AML-193 (cell line): ENCODE measurements around the gene ZNF91.
"Not testable (repeated sequence)": the region's sequence is repeated elsewhere in the genome, so short reads cannot be mapped to it uniquely, and the experiment has no call there.

Experiments used
- DNase-seq, 2 experiments: peaks; one replicate each; lab custom pipeline; 2025; lab: John Stamatoyannopoulos, UW

The ZNF91 gene

DNA sequence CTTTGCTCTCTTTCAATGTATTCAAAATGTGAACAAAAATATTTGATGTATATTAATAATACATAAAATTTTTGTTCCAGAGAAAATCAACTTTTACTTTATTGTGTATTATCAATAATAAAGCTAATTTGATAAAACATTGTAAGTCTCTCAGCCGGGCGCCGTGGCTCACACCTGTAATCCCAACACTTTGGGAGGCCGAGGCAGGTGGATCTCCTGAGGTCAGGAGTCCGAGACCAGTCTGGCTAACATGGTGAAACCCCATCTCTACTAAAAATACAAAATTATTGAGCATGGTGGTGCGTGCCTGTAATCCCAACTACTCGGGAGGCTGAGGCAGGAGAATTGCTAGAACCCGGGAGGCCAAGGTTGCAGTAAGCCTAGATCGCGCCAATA is 449 bp upstream of the ZNF91 start:
- DNase-seq = not testable (repeated sequence)

DNA sequence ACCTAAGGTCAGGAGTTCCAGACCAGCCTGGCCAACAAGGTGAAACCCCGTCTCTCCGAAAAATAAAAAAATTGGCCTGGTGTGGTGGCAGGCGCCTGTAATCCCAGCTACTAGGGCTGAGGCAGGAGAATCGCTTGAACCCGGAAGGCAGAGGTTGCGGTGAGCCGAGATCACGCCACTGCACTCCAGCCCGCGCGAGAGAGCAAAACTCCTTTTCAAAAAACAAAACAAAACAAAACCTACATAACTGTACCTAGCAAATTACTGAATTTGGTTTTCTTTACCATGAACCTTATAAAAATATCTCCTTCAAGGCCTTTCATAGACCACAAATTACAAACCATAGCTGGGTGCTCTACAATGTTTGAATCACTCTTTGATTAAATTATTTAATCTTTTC is 760 bp downstream of the ZNF91 start:
- DNase-seq = peak; percentile 14 to 15

DNA sequence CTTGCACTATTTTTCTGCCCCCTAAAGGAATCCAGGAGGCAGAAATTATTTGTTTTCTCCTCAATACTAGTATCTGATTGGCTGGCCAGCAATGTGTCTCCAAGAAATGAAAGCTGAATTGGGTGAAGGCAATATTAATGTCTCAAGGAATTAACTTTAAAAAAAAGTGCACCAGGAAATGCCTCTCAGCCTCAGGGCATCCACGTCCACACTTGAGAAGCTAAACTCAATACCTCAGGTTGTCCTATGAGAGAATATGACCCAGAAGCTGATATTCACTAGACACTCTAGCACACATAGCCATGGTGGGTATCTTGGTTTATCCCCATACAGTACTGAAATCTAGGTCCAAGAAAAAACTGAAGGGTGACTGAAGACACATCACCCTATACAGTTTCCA is 2.1 kb downstream of the ZNF91 start:
- DNase-seq = no peak

DNA sequence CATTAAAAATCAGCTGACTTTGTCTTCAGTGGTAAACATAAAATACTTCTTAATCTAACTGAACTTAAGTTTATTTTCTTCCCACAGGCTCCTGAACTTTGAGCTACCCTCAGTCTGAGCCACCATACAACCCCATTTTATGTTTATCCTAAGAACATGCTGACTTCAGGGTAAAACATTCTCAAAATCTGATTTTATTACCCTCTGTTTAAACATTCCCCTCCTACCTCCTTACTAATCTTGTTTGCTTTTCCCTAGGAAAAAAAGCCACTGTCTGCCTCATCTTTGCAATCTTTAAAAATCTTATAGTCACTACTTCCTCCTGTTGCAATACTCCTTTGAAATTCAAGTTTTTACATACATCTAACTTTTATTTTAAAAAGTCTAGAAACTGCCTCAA is 4.0 kb downstream of the ZNF91 start:
- DNase-seq = no peak

DNA sequence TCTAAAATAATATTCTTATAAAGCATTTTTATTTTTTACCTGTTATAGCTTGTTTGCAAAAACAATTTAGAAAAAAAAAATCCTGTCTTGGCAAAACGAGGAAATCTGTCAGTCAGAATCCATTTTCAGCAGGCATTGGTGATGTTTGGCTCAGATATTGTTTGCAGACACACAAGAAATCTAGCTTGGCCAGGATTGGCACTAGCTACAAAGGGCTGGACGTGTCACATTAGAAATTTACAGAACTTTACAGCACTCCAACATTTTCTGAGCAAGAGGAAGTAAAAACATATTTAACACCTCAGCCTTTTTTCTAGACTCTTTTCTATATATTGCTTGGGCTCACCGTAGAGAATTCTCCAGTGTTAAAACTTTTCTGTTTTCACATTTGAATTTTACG is 9.9 kb downstream of the ZNF91 start:
- DNase-seq = no peak

DNA sequence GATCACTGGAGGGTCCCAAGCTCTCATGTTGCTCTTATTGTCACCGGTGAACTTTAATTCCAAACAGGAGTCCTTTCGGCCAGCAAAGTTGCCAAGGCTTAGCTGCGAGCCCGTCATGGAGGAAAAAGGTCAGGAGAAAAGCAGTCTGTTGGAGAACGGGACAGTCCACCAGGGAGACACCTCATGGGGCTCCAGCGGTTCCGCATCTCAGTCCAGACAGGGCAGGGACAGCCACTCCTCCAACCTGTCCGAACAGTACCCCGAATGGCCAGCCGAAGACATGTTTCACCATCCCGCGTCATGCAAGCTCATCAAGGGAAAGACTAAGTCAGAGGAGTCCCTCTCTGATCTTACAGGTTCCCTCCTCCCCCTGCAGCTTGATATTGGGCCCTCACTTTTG is 10.4 kb downstream of the ZNF91 start:
- no peak for DNase-seq

DNA sequence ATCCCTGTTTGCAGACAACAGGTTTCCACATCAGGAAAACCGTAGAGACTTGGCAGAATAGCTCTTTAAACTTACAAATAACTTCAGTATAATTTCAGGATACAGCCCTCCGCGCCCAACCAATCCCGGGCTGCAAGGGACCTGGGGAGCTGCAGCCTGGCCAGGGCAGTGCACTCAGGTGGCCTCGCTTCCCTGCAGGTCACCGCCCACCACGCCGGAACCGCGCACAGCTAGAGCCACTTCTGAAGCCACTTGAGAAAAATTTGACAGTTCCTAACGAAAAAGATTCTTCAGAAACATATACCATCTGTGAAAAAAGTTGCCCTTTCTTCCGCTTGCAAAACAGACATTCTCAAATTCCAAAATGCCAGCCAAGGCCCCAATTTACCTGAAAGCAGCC is 11.1 kb downstream of the ZNF91 start:
- DNase-seq = no peak

DNA sequence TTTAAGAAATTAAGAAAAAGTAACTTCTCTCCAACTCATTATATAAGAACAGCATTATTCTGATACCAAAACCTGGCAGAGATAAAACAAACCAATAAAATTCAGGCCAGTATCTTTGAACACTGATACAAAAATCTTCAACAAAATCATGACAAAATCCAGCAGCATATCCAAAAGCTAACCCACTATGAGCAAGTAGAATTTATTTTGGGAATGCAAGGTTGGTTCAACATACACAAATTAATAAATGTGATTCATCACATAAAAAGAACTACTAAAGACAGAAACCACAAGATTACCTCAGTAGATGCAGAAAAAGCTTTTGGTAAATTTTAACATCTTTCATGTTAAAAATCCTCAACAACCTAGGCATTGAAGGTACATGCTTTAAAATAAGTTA is 12.3 kb downstream of the ZNF91 start:
- no peak for DNase-seq

DNA sequence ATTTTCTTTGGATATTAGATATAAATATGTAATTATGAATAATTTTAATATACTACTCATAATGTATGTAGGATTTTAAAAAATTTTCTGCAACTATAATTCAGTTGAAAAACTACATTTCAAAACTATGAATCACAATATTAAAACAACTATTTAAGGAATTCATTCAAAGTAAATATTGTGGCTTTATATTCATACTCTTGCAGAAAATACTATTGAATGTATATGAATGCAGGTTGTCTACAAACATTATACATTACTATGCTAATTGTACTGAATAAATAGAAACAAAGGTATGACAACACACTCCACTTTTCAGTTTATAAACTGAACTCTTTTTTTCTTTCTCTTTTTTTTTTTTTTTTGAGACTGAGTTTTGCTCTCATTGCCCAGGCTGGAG is 14.2 kb downstream of the ZNF91 start:
- no peak for DNase-seq

DNA sequence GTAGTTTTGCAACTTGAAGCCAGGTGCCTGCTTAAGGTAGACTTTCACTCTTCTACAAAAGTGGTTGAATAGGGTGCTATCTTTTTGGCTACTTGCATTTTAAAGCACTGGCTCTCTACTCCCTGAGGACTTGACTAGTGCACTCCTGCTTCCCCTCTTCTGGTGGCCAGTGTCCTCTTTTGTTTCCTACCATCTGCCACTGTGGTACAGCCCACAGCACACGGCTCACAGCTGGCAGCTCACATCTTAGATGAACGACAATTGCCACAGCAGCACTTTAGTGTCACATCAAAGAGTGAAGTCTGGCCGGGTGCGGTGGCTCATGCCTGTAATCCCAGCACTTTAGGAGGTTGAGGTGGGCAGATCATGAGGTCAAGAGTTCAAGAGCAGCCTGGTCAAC is 15.6 kb downstream of the ZNF91 start:
- not testable (repeated sequence) for DNase-seq

DNA sequence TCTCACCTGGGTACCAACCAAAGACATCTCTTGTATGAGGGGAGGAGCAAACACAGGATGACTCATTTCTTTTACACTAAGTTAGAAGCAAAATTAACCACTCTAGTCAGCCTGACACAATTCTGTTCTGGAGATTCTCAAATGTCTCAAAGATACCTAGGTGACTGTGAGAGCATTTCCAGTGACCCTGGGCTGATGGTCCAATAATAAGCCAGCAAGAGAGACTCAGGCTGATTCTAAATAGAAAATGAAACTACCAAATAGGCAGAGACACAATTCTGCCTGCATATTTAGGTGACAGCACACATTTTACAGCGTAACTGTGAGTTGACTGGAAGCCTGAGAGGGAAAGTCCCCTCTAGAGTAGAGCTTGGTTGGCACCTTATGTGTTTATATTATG is 16.3 kb downstream of the ZNF91 start:
- no peak for DNase-seq

DNA sequence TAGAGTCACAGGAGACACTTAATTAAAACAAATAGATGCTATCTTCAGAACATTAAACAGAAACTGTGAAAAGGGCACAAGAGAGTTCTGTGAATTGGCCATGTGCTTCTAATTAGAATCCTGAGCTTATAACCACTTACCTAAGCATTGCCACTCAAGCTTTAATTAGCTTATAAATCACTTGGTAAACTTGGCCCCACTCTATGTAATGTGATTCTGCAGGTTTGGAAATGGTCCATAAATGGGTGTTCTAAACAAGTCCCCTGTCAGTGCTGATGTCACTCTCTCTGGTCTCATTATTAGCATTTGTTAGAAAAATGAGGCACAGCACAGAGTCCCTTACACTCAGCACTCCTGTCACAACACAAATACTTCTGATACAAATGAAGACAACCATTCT is 18.0 kb downstream of the ZNF91 start:
- no peak for DNase-seq

DNA sequence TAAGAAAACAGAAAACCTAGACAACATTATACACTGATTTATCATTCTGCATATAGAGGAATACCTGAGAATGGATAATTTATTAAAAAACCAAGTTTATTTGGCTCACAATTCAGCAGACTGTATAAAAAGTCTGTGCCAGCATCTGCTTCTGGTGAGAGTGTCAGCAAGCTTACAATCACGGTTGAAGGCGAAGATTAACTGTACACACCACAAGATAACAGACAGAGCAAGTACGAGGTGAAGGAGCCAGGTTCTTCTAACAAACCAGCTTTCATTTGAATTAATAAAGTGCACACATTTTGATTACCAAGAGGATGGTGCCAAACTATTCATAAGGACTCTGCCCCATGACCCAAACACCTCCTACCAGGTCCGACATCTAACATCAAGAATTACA is 28.8 kb downstream of the ZNF91 start:
- DNase-seq = no peak

DNA sequence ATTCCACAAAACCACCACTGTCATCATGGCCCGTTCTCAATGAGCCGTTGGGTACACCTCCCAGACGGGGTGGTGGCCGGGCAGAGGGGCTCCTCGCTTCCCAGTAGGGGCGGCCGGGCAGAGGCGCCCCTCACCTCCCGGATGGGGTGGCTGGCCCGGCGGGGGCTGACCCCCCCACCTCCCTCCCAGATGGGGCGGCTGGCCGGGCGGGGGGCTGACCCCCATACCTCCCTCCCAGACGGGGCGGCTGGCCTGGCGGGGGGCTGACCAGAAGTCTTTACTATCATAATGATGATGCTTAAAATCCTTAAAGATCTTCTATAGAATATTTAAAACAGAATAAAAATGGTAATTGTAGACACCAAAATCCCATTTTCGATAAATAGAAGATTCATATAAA is 29.2 kb downstream of the ZNF91 start:
- not testable (repeated sequence) for DNase-seq

DNA sequence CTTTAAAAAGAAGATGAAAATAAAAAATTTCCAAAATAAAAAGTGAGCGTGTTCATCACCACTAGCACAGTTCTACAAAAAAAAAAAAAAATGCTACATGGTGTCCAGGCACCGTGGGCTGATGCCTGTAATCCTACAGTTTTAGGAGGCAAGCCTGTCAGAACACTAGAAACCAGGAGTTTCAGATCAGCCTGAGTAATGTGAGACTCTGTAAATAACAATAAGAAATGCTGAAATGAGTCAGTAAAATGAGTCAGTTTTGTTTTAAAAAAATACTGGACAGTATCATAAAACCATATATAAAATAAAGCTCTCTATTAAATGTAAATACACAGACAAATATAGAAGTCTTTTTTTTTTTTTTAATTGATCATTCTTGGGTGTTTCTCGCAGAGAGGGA is 30.0 kb downstream of the ZNF91 start:
- no peak for DNase-seq

DNA sequence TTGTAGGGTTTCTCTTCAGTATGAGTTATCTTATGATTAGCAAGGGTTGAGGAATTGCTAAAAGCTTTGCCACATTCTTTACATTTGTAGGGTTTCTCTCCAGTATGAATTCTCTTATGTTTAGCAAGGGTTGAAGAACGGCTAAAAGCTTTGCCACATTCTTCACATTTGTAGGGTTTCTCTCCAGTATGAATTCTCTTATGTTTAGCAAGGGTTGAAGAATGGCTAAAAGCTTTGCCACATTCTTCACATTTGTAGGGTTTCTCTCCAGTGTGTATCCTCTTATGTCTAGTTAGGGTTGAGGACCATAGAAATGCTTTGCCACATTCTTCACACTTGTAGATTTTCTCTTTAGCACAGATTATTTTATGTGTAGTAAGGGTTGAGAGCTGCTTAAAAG is 33.4 kb downstream of the ZNF91 start:
- DNase-seq = not testable (repeated sequence)

DNA sequence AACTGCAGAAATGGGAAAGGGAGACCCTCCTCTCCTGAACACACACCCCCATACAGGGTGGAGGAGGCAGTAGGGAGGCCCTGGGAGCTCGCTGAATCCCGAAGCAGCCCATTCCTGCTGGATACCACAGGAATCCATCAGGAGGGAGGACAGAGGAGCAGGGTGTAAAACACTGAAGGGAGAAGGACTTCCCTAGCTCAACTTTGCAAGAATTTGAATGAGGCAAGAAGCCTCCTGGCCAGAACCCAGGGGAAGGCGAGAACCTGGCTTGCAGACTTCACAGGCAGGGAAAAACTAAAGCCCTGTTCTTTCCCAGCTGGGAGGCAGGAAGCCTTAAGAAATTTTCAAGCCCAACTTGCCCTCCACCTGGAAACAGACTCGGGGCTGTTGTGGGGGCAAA is 43.5 kb downstream of the ZNF91 start:
- DNase-seq = no peak

DNA sequence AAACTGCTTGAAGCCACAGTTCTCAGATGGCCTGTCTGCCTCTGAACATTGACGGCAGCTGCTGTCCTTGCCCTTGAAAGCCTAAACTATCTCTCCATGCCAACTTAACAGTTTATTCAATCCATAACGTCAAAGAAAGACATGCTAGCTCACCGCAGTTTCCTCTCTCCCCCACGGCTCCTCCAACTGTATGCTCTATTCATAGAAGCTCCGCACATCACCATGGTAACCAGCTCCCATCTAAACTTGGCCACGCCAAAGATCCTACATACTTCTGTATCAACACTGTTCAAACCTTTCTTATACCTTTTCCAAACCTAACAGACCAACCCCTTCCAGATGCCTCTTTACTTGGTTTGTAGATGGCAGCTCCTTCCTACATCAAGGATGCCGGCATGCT is 48.6 kb downstream of the ZNF91 start:
- DNase-seq = no peak

DNA sequence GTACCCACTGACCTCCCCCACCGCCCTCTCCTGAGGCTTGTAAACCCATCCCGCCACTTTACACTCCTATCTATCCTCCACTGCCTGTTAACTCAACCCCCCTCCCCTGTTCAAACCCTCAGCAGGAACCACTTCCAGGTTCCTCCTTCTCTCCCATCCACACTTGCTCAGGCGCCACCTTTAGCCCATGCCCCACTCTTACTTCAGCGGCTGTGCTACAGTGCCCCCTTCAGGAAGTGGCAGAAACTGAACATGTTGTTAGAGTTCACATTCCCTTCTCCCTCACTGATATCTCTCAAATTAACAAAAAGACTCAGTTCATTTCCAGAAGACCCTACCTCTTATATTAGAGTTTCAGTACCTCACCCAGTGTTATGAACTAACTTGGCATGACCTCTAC is 49.4 kb downstream of the ZNF91 start:
- DNase-seq = no peak

DNA sequence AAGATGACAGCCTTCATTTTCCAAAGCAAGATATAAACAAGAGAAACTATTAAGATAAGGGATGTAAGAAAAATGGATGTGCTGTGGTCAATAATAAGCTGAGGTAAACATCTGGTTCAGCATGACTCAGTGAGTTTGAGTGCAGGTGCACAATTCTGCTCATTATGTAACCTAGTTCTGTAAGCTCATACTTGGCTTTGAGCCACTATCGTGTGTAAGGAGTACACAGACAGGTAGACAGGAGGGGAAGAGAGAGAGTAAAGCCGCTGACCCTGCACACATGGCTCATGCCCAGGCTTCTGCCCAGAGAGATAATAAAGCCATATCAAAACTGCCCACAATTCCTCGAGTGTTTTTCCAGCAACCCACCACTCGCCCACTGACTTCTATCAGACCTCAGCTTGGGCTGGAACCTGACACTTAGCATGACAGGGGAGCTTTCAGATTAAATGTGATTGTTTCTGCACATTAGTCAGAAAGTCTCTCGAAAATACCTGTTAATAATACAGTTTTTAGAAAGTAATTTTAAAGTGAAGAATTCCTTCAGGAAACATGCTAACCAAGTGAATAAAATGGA is 51.7 kb downstream of the ZNF91 start:
- no peak for DNase-seq

DNA sequence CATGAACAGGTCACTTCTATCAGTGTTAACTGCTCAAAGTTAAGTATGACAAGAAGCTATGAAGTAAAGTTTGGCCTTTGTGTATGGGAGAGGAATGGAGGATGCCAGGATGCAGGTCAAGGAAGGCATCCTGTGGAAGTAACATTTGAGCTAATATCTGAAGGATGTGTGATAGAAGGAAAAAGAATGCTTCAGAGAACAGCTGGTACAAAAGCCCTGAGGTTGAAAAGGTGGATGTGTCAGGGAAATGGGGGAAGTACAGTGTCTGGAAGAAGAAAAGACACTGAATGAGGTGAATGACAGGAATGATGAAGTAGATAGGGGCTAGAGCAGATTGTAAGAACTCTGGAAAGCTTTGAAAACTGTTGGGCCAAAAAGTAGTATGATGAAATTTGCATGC is 67.1 kb downstream of the ZNF91 start:
- DNase-seq = no peak

DNA sequence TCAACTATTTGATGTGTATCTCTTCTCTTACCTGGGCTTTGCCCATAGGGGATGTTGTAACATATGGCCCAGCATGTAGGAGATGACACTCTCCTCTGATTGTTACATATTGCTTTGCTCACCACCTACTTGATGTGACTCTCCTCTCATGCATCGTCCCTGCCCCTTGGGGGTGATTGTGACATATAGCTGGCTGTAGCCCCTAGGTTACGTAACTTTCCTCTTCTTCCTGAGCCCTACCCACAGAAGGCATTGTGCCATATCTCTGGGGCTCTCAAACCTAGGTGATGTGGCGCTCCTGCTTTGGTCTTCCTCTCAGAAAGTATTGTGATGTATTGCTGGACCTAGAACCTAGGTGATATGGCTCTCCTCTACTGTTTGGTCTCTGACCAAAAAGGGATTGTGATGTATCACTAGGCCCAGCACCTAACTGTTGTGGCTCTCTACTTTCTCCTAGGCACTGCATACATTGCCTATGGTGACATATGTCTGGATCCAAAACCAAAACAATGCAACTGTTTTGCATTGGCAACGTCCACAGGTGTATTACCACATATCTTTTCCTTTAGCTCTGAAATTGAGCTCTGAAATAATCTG is 73.2 kb downstream of the ZNF91 start:
- peak; percentile 85 to 86 for DNase-seq

DNA sequence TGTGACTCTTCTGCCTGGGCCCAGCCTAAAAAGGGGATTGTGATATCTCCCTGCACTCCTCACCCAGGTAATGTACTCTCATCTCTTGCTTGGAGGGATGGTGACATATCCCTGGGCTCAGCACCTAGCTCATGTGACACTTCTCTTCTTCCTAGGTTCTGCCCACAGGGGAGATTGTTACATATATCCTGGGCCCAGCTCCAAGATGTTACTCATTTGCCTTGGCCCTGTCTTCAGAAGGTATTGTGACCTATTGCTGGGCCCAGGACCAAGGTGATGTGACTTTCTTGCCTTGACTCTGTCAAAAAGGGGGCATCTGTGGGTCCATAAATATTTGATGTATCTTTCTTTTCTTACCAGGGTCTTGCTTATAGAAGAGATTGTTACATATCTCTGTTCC is 73.9 kb downstream of the ZNF91 start:
- DNase-seq = not testable (repeated sequence)

DNA sequence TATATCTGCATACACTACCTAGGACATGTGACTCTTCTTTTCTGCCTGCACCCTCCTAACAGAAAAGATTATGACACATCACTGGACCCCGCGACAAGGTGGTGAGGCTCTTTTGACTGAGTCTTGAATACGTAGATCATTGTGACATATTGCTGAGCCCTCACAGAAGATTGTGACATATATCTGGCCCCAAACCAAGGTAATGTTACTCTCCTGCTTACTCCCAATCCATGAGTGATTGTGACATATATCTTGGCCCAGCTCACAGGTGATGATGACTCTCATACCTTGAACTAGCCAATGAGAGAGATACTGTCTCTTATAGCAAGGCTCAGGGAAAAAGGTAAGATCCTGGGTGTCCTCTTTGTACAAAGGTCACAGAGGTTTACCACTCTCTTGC is 75.7 kb downstream of the ZNF91 start:
- not testable (repeated sequence) for DNase-seq
